Measurements from ENCODE around the gene MAP3K13. TPM values are rescaled to one million over a fixed set of nuclear protein-coding genes. Genes with fewer than 3 reads are reported as not detected.

The MAP3K13 gene
- total RNA-seq, 2 experiments from 2014 or later: 11.0 to 11.3 TPM

GRCh38 chr3:185328324-185329004, 34.5 kb upstream of the MAP3K13 start:
- H3K27ac Mint-ChIP-seq: no peak overlapping the region
- POLR2A ChIA-PET: no interaction called here
- CTCF ChIA-PET: interaction anchor here (1.1 kb wide), 1 partner anchor 20 kb away, joined by 4 read pairs; no protein-coding TSS in a partner anchor
- no peak overlapping the region for H3K4me3 Mint-ChIP-seq
- peaks cover 6% of the 10 kb centered on the region for H3K27me3 Mint-ChIP-seq
- no peaks in the 10 kb centered on the region for H3K9me3 Mint-ChIP-seq
- no peak for DNase-seq
- H3K4me1 Mint-ChIP-seq: peaks cover 13% of the 10 kb centered on the region
- no peaks in the 10 kb centered on the region for H3K36me3 Mint-ChIP-seq (ENCODE audit: low read depth)

- ChIA-PET CTCF (interaction anchor here (1.3 kb wide), 1 partner anchor 21 kb away, joined by 5 read pairs; no protein-coding TSS in a partner anchor), POLR2A (no interaction called here)
- H3K9me3 Mint-ChIP-seq: no peaks in the 10 kb centered on the region
- no peaks in the 10 kb centered on the region for H3K36me3 Mint-ChIP-seq (ENCODE audit: low read depth)
- no peak overlapping the region for H3K27ac Mint-ChIP-seq
- no peak overlapping the region for H3K4me3 Mint-ChIP-seq
- H3K27me3 Mint-ChIP-seq: peaks cover 6% of the 10 kb centered on the region
- DNase-seq: no peak
- peaks cover 13% of the 10 kb centered on the region for H3K4me1 Mint-ChIP-seq
Measured at GRCh38 chr3:185330238-185330637, 32.7 kb upstream of the MAP3K13 start.

- no peaks in the 10 kb centered on the region for H3K9me3 Mint-ChIP-seq
- POLR2A ChIA-PET: no interaction called here
- no peak overlapping the region for H3K27ac Mint-ChIP-seq
- peaks cover 6% of the 10 kb centered on the region for H3K27me3 Mint-ChIP-seq
- no peak overlapping the region for H3K4me3 Mint-ChIP-seq
- CTCF ChIA-PET: interaction anchor here (1.3 kb wide), 1 partner anchor 22 kb away, joined by 5 read pairs; no protein-coding TSS in a partner anchor
- DNase-seq: no peak
- H3K4me1 Mint-ChIP-seq: peaks cover 13% of the 10 kb centered on the region
- no peaks in the 10 kb centered on the region for H3K36me3 Mint-ChIP-seq (ENCODE audit: low read depth)
Measured at GRCh38 chr3:185330644-185331043, 32.3 kb upstream of the MAP3K13 start.

GRCh38 chr3:185332026-185332735, 30.8 kb upstream of the MAP3K13 start:
- DNase-seq: no peak
- POLR2A ChIA-PET: interaction anchor here (1.0 kb wide), 1 partner anchor 10 kb away, joined by 4 read pairs; no protein-coding TSS in a partner anchor
- CTCF ChIA-PET: interaction anchor here (0.6 to 0.9 kb wide), 3 partner anchors 22 to 48 kb away, joined by 3 to 7 read pairs (median 4); no protein-coding TSS in a partner anchor
- peaks cover 2% of the 10 kb centered on the region for H3K27me3 Mint-ChIP-seq
- peaks cover 2% of the 10 kb centered on the region for H3K9me3 Mint-ChIP-seq
- peaks cover 17% of the 10 kb centered on the region for H3K4me1 Mint-ChIP-seq
- no peak overlapping the region for H3K4me3 Mint-ChIP-seq
- H3K36me3 Mint-ChIP-seq (ENCODE audit: low read depth): no peaks in the 10 kb centered on the region
- no peak overlapping the region for H3K27ac Mint-ChIP-seq

- H3K27me3 Mint-ChIP-seq: no peaks in the 10 kb centered on the region
- no peak overlapping the region for H3K4me3 Mint-ChIP-seq
- peaks cover 2% of the 10 kb centered on the region for H3K9me3 Mint-ChIP-seq
- CTCF ChIA-PET: interaction anchor here (0.6 to 1.0 kb wide), 2 partner anchors 323 to 793 kb away, joined by 3 to 4 read pairs; no protein-coding TSS in a partner anchor
- no peak overlapping the region for H3K27ac Mint-ChIP-seq
- H3K4me1 Mint-ChIP-seq: peaks cover 17% of the 10 kb centered on the region
- no peak for DNase-seq
- POLR2A ChIA-PET: no interaction called here
- H3K36me3 Mint-ChIP-seq (ENCODE audit: low read depth): no peaks in the 10 kb centered on the region
Measured at GRCh38 chr3:185335799-185336198, 27.1 kb upstream of the MAP3K13 start.

GRCh38 chr3:185337231-185337816, 25.6 kb upstream of the MAP3K13 start:
- Mint-ChIP-seq H3K4me3 (no peak overlapping the region), H3K36me3 (ENCODE audit: low read depth) (no peaks in the 10 kb centered on the region), H3K9me3 (peaks cover 2% of the 10 kb centered on the region), H3K4me1 (peaks cover 20% of the 10 kb centered on the region), H3K27me3 (no peaks in the 10 kb centered on the region), H3K27ac (no peak overlapping the region)
- ChIA-PET POLR2A (no interaction called here), CTCF (no interaction called here)
- DNase-seq: no peak

- Mint-ChIP-seq H3K9me3 (peaks cover 2% of the 10 kb centered on the region), H3K27me3 (no peaks in the 10 kb centered on the region), H3K36me3 (ENCODE audit: low read depth) (no peaks in the 10 kb centered on the region), H3K4me3 (no peak overlapping the region), H3K4me1 (peaks cover 24% of the 10 kb centered on the region), H3K27ac (no peak overlapping the region)
- ChIA-PET CTCF (no interaction called here), POLR2A (no interaction called here)
- DNase-seq: no peak
Measured at GRCh38 chr3:185339945-185340344, 23.0 kb upstream of the MAP3K13 start.

GRCh38 chr3:185340751-185341150, 22.2 kb upstream of the MAP3K13 start:
- Mint-ChIP-seq H3K36me3 (ENCODE audit: low read depth) (no peaks in the 10 kb centered on the region), H3K9me3 (peaks cover 2% of the 10 kb centered on the region), H3K27me3 (no peaks in the 10 kb centered on the region), H3K4me3 (no peak overlapping the region), H3K4me1 (peaks cover 23% of the 10 kb centered on the region), H3K27ac (no peak overlapping the region)
- ChIA-PET CTCF (interaction anchor here (0.6 kb wide), 1 partner anchor 33 kb away, joined by 3 read pairs; no protein-coding TSS in a partner anchor), POLR2A (no interaction called here)
- DNase-seq: no peak

- POLR2A ChIA-PET: interaction anchor here (1.7 kb wide), 1 partner anchor 9 kb away, joined by 4 read pairs; no protein-coding TSS in a partner anchor
- H3K9me3 Mint-ChIP-seq: no peaks in the 10 kb centered on the region
- no peak overlapping the region for H3K27ac Mint-ChIP-seq
- no peaks in the 10 kb centered on the region for H3K36me3 Mint-ChIP-seq (ENCODE audit: low read depth)
- CTCF ChIA-PET: no interaction called here
- no peaks in the 10 kb centered on the region for H3K27me3 Mint-ChIP-seq
- peaks cover 20% of the 10 kb centered on the region for H3K4me1 Mint-ChIP-seq
- DNase-seq: no peak
- no peak overlapping the region for H3K4me3 Mint-ChIP-seq
Measured at GRCh38 chr3:185341616-185342458, 21.1 kb upstream of the MAP3K13 start.

- DNase-seq: no peak
- Mint-ChIP-seq H3K4me3 (no peak overlapping the region), H3K4me1 (peaks cover 20% of the 10 kb centered on the region), H3K9me3 (no peaks in the 10 kb centered on the region), H3K36me3 (ENCODE audit: low read depth) (no peaks in the 10 kb centered on the region), H3K27me3 (no peaks in the 10 kb centered on the region), H3K27ac (peak overlapping the region; percentile 52)
- CTCF ChIA-PET: no interaction called here
- POLR2A ChIA-PET: interaction anchor here (1.7 kb wide), 1 partner anchor 10 kb away, joined by 4 read pairs; no protein-coding TSS in a partner anchor
Measured at GRCh38 chr3:185342459-185343174, 20.3 kb upstream of the MAP3K13 start.

GRCh38 chr3:185347399-185347798, 15.5 kb upstream of the MAP3K13 start:
- no peak for DNase-seq
- Mint-ChIP-seq H3K27ac (no peak overlapping the region), H3K4me1 (peaks cover 12% of the 10 kb centered on the region), H3K27me3 (peaks cover 7% of the 10 kb centered on the region), H3K36me3 (ENCODE audit: low read depth) (no peaks in the 10 kb centered on the region), H3K9me3 (no peaks in the 10 kb centered on the region), H3K4me3 (no peak overlapping the region)
- ChIA-PET CTCF (no interaction called here), POLR2A (no interaction called here)

- ChIA-PET POLR2A (no interaction called here), CTCF (no interaction called here)
- no peak overlapping the region for H3K27ac Mint-ChIP-seq
- DNase-seq: no peak
- H3K4me3 Mint-ChIP-seq: no peak overlapping the region
- no peaks in the 10 kb centered on the region for H3K36me3 Mint-ChIP-seq (ENCODE audit: low read depth)
- H3K4me1 Mint-ChIP-seq: no peaks in the 10 kb centered on the region
- H3K27me3 Mint-ChIP-seq: peaks cover 8% of the 10 kb centered on the region
- H3K9me3 Mint-ChIP-seq: no peaks in the 10 kb centered on the region
Measured at GRCh38 chr3:185350841-185351240, 12.1 kb upstream of the MAP3K13 start.

All from activated CD4-positive, alpha-beta memory T cell treated with anti-CD3 and anti-CD28 coated beads, Interleukin-2, amount 10 ng/mL, durations not matched to agents 7 days and 5 days (primary cell).